HepG2 (cell line): ENCODE measurements around the gene CAMK1G. TPM values are rescaled to one million over a fixed set of nuclear protein-coding genes. Genes with fewer than 3 reads are reported as not detected.

Experiments
- GPBP1L1 ChIP-seq: sonication (generic); formaldehyde crosslinking; IDR thresholded peaks from 2 replicates; pipeline ENCODE4 v1.5.0; 2020; ENCODE audit warnings: mild to moderate bottlenecking, missing genetic modification reagents
- HNF1A ChIP-seq, 2 experiments: sonication (generic) in 1 of 2; formaldehyde crosslinking in 1 of 2; IDR thresholded peaks; 2 replicates each; pipeline versions ENCODE4 v1.4.0 to v1.6.1; 2016 to 2020; ENCODE audit warnings: borderline replicate concordance in 1 of 2, low read depth in 1 of 2, mild to moderate bottlenecking in 1 of 2, missing genetic modification reagents in 1 of 2
- NR2F2 ChIP-seq: IDR thresholded peaks from 2 replicates; pipeline ENCODE4 v1.6.1; 2012; ENCODE audit warnings: low read depth, inconsistent platforms, borderline replicate concordance
- ZNF274 ChIP-seq: sonication (generic); formaldehyde crosslinking; IDR thresholded peaks from 2 replicates; pipeline ENCODE4 v1.5.1; 2020; ENCODE audit warnings: mild to moderate bottlenecking, missing genetic modification reagents
- ZNF589 ChIP-seq: sonication (generic); formaldehyde crosslinking; conservative IDR thresholded peaks from 2 replicates; pipeline ENCODE4 v1.8.0; 2022; ENCODE audit warnings: mild to moderate bottlenecking, moderate library complexity, missing genetic modification reagents
- polyA plus RNA-seq, 8 experiments: library from polyadenylated mRNA; depleted of rRNA in 3 of 8; stranded (reverse) in 7 of 8; unstranded in 1 of 8; fragments of >200 nt; fragmentation: Illumina TruSeq in 4 of 8; extraction: Trizol in 4 of 8; gene quantifications; 2 replicates each; pipeline versions ENCODE4 v1.2.1 to v1.2.3, GENCODE V29; 2011 to 2016; ENCODE audit warnings: low read depth in 4 of 8, missing spikeins in 1 of 8, mixed read lengths in 1 of 8; ENCODE audit not compliant: insufficient read depth in 1 of 8
- total RNA-seq, 5 experiments: library from RNA; depleted of rRNA; stranded (reverse); fragments of >200 nt; fragmentation: Illumina TruSeq; extraction: Trizol; gene quantifications; 2 replicates each; pipeline ENCODE4 v1.2.3, GENCODE V29; 2016; ENCODE audit warnings: low read depth in 1 of 5

Gene CAMK1G
- total and polyA plus RNA-seq, 2 of the 13 experiments (the other 11 are each of a cell fraction or from before 2014, with no cell fraction given): not detected

GRCh38 chr1:209653915-209654351 lies 70.4 kb downstream of the CAMK1G start (continued):
- TF ChIP-seq HNF1A (IDR thresholded peaks at IDR 0.05; ENCODE audit: low read depth): peak; percentile 94
- TF ChIP-seq HNF1A (CRISPR knock-in tag; IDR thresholded peaks at IDR 0.05; ENCODE audit: borderline replicate concordance): peak; percentile 95; the same call in 1 of the 2 replicates
- no peak for TF ChIP-seq ZNF274 (CRISPR knock-in tag)
- no peak for TF ChIP-seq ZNF589 (CRISPR knock-in tag)
- TF ChIP-seq NR2F2: no peak
- TF ChIP-seq GPBP1L1 (CRISPR knock-in tag): no peak
